GM12874 (cell line): ENCODE measurements around the gene CFAP221.

Experiments used
- CTCF ChIP-seq: IDR thresholded peaks from 2 replicates; pipeline ENCODE4 v1.5.1; 2011; ENCODE audit warnings: low read depth, mild to moderate bottlenecking, control low read depth, low read length, moderate library complexity; ENCODE audit not compliant: insufficient read depth

The CFAP221 gene

GRCh38 chr2:119696494-119697030 is 152.3 kb downstream of the CFAP221 start:
- no peak for TF ChIP-seq CTCF

GRCh38 chr2:119697290-119698020 is 153.2 kb downstream of the CFAP221 start:
- TF ChIP-seq CTCF = no peak

- TF ChIP-seq CTCF = no peak
These were observed 154.0 kb downstream of the CFAP221 start for GRCh38 chr2:119698246-119698645.

- no peak for TF ChIP-seq CTCF
These were observed 154.9 kb downstream of the CFAP221 start for GRCh38 chr2:119699016-119699606.

GRCh38 chr2:119700866-119701265 is 156.6 kb downstream of the CFAP221 start:
- no peak for TF ChIP-seq CTCF

GRCh38 chr2:119701352-119701751 is 157.1 kb downstream of the CFAP221 start:
- no peak for TF ChIP-seq CTCF

- TF ChIP-seq CTCF = no peak
These were observed 158.1 kb downstream of the CFAP221 start for GRCh38 chr2:119702203-119702917.
